Measurements from ENCODE around the gene TMPRSS15.

GRCh38 chr21:18368205-18368604, 35.4 kb downstream of the TMPRSS15 start:
- TF ChIP-seq CTCF (IDR thresholded peaks at IDR 0.05) (no peak), POLR2A (IDR thresholded peaks at IDR 0.05) (no peak)

Measured in sigmoid colon (tissue), 3 donors.